GM12873 (cell line): ENCODE results near the gene IDI2.

Source experiments
- CTCF ChIP-seq: IDR thresholded peaks from 2 replicates; pipeline ENCODE4 v1.5.1; 2012; ENCODE audit warnings: low read depth, mild to moderate bottlenecking, moderate library complexity, low read length, control low read depth; ENCODE audit not compliant: insufficient read depth; ENCODE audit errors: missing control alignments

Gene IDI2

GRCh38 chr10:985361-985760, 40.3 kb downstream of the IDI2 start:
- no peak for TF ChIP-seq CTCF

- no peak for TF ChIP-seq CTCF
These were observed 41.5 kb downstream of the IDI2 start for GRCh38 chr10:983971-984655.

- TF ChIP-seq CTCF = no peak
These were observed 42.3 kb downstream of the IDI2 start for GRCh38 chr10:983401-983800.

DNA sequence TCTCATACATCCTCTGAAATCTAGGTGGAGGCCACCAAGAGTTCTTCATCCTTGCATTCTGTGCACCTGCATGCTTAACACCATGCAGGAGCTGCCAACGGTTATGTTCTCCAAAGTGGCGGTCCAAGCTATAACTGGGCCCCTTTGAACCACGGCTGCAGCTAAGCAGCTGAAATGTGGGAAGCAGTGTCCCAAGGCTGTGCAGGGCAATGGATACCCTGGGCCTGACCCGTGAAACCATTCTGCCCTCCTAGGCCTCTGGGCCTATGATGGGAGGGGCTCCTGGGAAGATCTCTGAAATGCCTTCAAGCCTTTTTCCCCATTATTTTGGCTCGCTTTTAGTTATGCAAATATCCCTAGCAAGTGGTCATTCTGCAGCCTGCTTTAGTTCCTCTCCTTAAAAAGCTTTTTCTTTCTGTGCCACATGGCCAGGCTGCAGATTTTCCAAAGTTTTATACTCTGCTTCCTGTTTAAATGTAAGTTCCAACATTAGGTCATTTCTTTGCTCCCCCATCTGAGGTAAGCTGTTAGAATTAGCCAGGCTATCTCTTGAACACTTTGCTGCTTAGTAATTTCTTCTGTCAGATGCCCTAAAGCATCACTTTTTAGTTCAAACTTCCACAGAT, 45.1 kb downstream of the IDI2 start:
- TF ChIP-seq CTCF = no peak

- TF ChIP-seq CTCF = no peak
These were observed 46.7 kb downstream of the IDI2 start for GRCh38 chr10:978826-979421.

- TF ChIP-seq CTCF = no peak
These were observed 49.3 kb downstream of the IDI2 start for GRCh38 chr10:976316-976715.

GRCh38 chr10:974785-975074, 50.9 kb downstream of the IDI2 start:
- TF ChIP-seq CTCF = no peak
